ENCODE data around the gene LCA5L.

GRCh38 chr21:39362733-39363132 lies 82.8 kb downstream of the LCA5L start:
- TF ChIP-seq CTCF (IDR thresholded peaks at IDR 0.05; ENCODE audit: insufficient read depth, low read length, poor library complexity, severe bottlenecking), result no peak
- no peak for TF ChIP-seq EZH2phosphoT487 (conservative IDR thresholded peaks at IDR 0.05; ENCODE audit: low read length)

Data from SU-DHL-6 (cell line).